C4-2B (cell line): ENCODE measurements around the gene TST.
A peak's percentile ranks its signal among the peaks of the same experiment; 100 is the strongest.

Experiments used
- H3K27ac ChIP-seq: fragments of 450-650 bp; 2 replicates; pipeline ENCODE4 v1.5.1; 2017
- ZFX ChIP-seq: fragments of 450-650 bp; IDR thresholded peaks from 2 replicates; pipeline ENCODE4 v1.6.1; 2017
- TF ChIP-seq, protein P1 (sequence below): fragments of 450-650 bp; conservative IDR thresholded peaks from 2 replicates; pipeline ENCODE4 v1.5.1; 2017; ENCODE audit warnings: mild to moderate bottlenecking

The TST gene

DNA sequence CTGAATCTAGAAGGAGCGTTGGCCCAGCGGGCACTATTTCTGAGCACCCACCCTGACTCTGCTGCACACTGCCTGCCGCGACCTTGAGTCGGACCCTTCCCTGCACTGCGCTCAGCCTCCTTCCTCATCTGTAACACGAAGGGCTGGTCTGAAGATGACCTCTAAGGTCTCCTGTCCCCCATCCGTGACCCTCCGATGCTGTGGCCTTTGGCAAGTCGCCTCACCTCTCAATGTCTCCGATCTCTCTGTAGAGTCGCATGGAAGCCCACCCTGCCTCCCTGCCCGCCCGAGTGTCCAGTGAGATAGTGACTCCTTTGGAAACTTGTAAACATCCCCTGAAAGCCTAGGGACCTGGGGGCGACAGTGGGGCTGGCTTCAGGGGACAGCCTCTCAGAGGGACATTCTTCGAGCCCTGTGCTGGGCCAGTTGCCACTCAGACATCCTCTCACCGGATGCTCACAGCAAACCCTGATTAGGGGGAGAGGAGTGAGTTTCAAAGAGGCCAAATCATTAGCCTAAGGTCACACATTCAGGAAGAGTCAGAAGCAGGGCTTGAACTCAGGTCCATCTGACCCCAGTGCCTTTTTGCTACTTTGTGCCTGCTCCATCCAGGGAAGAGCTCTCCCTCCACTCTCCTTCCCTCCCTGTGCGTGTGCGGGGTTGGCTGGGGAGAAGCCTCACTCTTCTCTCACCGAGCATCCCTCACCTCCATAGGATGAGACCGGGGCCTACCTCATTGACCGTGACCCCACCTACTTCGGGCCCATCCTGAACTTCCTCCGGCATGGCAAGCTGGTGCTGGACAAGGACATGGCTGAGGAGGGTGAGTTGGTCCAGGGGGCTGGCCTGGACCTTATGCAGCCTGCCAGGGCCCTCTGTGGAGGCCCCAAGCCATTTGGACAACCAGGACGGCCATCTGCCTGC, 33.4 kb upstream of the TST start:
- TF ChIP-seq, protein P1, sequence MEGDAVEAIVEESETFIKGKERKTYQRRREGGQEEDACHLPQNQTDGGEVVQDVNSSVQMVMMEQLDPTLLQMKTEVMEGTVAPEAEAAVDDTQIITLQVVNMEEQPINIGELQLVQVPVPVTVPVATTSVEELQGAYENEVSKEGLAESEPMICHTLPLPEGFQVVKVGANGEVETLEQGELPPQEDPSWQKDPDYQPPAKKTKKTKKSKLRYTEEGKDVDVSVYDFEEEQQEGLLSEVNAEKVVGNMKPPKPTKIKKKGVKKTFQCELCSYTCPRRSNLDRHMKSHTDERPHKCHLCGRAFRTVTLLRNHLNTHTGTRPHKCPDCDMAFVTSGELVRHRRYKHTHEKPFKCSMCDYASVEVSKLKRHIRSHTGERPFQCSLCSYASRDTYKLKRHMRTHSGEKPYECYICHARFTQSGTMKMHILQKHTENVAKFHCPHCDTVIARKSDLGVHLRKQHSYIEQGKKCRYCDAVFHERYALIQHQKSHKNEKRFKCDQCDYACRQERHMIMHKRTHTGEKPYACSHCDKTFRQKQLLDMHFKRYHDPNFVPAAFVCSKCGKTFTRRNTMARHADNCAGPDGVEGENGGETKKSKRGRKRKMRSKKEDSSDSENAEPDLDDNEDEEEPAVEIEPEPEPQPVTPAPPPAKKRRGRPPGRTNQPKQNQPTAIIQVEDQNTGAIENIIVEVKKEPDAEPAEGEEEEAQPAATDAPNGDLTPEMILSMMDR: no peak
- TF ChIP-seq ZFX: no peak
- no peak overlapping the region for H3K27ac ChIP-seq

DNA sequence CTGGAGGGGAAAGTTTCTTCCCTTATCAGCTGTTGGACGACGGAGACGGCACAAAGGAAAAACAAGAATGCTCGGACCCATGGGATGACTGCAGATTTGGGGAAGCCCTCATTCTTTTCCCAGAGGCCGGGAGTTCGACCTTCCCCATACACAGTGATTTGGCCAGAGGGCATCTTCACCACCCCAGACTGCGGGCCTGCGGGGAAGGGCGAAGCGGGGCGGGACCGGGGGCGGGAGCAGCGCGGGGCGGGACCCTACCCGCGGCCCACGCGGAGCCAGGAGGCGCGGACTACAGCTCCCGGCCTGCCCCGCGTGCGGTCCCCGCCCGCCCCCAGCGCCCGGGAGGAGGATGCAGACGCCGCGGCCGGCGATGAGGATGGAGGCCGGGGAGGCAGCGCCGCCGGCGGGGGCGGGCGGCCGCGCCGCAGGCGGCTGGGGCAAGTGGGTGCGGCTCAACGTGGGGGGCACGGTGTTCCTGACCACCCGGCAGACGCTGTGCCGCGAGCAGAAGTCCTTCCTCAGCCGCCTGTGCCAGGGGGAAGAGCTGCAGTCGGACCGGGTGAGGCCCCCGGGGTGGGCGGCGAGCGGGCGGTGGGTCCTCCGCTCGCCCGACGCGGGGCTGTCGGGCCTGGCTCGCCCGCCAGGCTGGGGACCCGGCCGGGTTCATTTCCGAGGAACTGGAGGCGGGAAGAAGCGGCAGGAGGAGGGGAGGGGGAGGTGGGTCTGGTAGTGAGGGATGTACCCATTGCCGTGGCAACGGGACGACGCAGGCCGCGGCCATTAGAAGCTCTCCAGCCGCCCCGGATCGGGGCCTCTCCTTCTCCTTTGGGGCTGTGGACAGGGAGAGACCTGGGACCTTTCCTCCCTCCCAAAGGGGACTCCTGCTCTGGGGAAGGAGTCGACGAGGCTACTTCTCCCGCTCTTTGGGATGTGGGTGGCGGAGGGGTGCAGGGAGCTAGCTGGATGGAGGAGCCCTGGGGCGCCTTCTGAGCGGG, 32.4 kb upstream of the TST start, which contains the start of gene KCTD17:
TSS of gene KCTD17 (plus strand) at position 352 of the 995 bp plus-strand sequence. CDS start at position 371, 19 bp downstream.
- peak within 1 kb of the TSS; percentile 23; the same call in 1 of the 2 replicates for H3K27ac ChIP-seq
- no peak; the same call in 1 of the 2 replicates for TF ChIP-seq ZFX
- TF ChIP-seq, protein P1: no peak

DNA sequence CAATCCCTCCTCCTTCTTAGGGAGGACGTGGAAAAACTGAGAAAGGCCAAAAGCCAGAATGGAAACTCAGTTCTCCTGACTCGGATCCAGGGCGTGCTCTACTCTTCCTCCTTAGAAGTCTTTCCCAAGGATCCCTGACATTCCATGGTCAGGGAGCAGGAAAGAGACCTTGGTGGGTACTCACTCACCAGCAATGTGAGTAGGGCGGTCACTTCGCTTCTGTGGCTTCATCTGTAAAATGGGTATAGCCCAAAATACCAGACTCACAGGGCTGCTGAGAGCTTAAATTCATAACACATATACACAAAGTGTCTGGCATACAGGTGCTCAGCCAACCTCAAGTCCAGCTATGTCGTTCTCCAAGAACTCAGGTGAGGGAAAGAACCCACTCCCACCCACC, 31.7 kb upstream of the TST start:
- H3K27ac ChIP-seq: no peak overlapping the region
- TF ChIP-seq, protein P1: no peak
- no peak for TF ChIP-seq ZFX

DNA sequence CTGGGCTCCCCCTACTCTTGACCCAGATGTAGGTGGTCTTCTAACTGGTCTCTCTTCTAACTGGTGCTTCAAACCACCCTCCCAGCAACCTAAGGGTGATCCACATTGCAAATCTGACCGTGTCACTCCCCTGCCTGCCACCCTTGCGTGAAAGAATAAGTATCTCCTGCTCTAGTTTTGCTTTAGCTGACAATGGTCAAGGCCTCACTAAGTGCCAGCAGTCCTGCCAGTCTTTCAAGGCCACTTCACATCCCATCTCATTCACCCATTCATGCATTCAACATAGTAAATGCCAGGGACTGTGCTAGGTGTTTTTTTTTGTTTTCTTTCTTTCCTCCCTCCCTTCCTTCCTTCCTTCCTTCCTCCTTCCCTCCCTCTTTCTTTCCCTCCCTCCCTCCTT, 30.0 kb upstream of the TST start:
- TF ChIP-seq, protein P1: no peak
- no peak for TF ChIP-seq ZFX
- H3K27ac ChIP-seq: no peak overlapping the region

DNA sequence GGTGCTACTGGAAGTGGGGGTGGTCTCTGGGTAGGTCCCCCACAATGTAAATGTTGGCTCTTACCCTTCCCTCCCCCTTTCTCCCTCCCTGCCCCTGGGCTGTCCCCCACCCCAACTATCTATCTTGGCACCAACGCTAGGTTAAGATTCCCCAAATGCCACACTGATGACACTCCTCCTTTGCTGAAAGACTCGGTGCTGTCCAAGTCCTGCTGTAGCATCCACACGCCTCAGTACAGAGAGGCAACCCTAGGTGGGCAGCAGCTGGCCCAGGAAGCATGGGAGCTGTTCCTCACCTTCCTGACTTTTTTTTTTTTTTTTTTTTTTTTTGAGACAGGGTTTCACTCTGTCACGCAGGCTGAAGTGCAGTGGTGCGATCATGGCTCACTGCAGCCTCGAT, 28.9 kb upstream of the TST start:
- H3K27ac ChIP-seq: no peak overlapping the region
- TF ChIP-seq, protein P1: no peak
- no peak for TF ChIP-seq ZFX

DNA sequence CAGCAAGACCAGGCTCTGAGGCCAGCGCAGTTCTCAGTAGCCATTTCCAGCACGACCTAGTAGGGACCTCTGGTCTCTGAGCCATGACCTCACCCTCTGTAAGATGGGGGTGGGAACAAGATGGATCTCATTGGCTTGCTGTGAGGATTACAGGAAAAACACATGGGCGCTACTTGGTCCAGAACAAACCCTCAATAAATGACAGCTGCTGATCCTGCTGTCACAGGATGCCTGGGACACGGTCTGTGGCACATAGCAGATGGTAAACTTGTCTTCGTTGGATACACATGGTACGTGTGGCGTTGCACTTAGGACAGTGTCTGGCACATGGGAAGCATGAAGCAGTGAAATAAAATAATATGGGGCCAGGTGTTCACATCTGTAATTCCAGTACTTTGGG, 27.8 kb upstream of the TST start:
- H3K27ac ChIP-seq: no peak overlapping the region

More for the DNA sequence above, 27.8 kb upstream of the TST start:
- no peak for TF ChIP-seq ZFX
- TF ChIP-seq, protein P1: no peak
